K562 (cell line): ENCODE data around the gene DBH. TPM values are rescaled to one million over a fixed set of nuclear protein-coding genes. Genes with fewer than 3 reads are reported as not detected.

Source experiments
- ATAC-seq: fragments of 200-7000 bp; cut with Tn5 transposase; 3 replicates; pipeline ENCODE4 v1.9.1; 2020; ENCODE audit warnings: moderate library complexity
- BruUV-seq: library from RNA; stranded (reverse); fragments of 400-500 nt; replicated peaks from 2 replicates; lab custom pipeline; 2021; lab: Mats Ljungman, UMichigan
- CTCF ChIA-PET: fragments of 300-600 bp; formaldehyde crosslinking; extraction: SDS; loops from one replicate; lab custom pipeline; 2021; ENCODE audit warnings: low intra/inter-chr PET ratio; lab: Yijun Ruan, JAX
- POLR2A ChIA-PET: fragments of 300-600, 350-650 bp; sonication (Branson Sonifier 250); formaldehyde crosslinking; extraction: SDS; loops from one replicate; lab custom pipeline; 2021; ENCODE audit warnings: antibody characterized with exemption, inconsistent platforms; lab: Yijun Ruan, JAX
- DNase-seq, 4 experiments: peaks; one replicate each; pipeline versions ENCODE4 v3.0.0 to v3.0.0-alpha.2; 2011 to 2018; ENCODE audit warnings: low spot score in 3 of 4, mixed read lengths in 3 of 4; ENCODE audit errors: extremely low read depth in 1 of 4
- FAIRE-seq: peaks from 2 replicates; lab custom pipeline; 2011; peaks lifted over from hg19 to GRCh38; lab: Jason Lieb, UNC
- H2AFZ ChIP-seq: 2 replicates; pipeline ENCODE4 v1.6.0; 2011; ENCODE audit warnings: low read depth, low read length, control low read depth, inconsistent platforms
- H3K27ac ChIP-seq: fragments of 200-600 bp; 3 replicates; pipeline ENCODE4 v1.8.0; 2011; ENCODE audit warnings: low read depth, mild to moderate bottlenecking, control low read depth, inconsistent platforms, low read length, moderate library complexity, mixed read lengths; ENCODE audit errors: extremely low read depth
- H3K27me3 ChIP-seq, 2 experiments: fragments of 300-600 bp in 1 of 2; 2 replicates in 1 of 2; 3 replicates in 1 of 2; pipeline versions ENCODE4 v1.6.0 to v1.8.0; 2011; ENCODE audit warnings: inconsistent platforms in 2 of 2, low read length in 2 of 2, mild to moderate bottlenecking in 1 of 2, mixed read lengths in 1 of 2, moderate library complexity in 1 of 2; ENCODE audit not compliant: control insufficient read depth in 2 of 2, insufficient read depth in 2 of 2
- H3K36me3 ChIP-seq: fragments of 300-600 bp; 3 replicates; pipeline ENCODE4 v1.8.0; 2011; ENCODE audit warnings: mild to moderate bottlenecking, low read length, inconsistent platforms; ENCODE audit not compliant: control insufficient read depth, insufficient read depth
- H3K4me1 ChIP-seq, 2 experiments: fragments of 200-600 bp in 1 of 2; replicated peaks in 1 of 2; 2 replicates in 1 of 2; 3 replicates in 1 of 2; pipeline versions ENCODE4 v1.5.1 to v1.8.0; 2011; ENCODE audit warnings: inconsistent platforms in 2 of 2, low read length in 2 of 2, mild to moderate bottlenecking in 1 of 2, mixed read lengths in 1 of 2, moderate library complexity in 1 of 2; ENCODE audit not compliant: control insufficient read depth in 2 of 2, insufficient read depth in 2 of 2
- H3K4me2 ChIP-seq: 2 replicates; pipeline ENCODE4 v1.6.1; 2011; ENCODE audit warnings: low read length, control low read depth, inconsistent platforms, mixed read lengths; ENCODE audit not compliant: insufficient read depth
- H3K4me3 ChIP-seq: fragments of 200-600 bp; sonication (generic), shearing (Covaris generic); 2 replicates; pipeline ENCODE4 v1.5.1; 2016; ENCODE audit warnings: control low read depth, inconsistent platforms
- H3K79me2 ChIP-seq: fragments of 200-600 bp; 3 replicates; pipeline ENCODE4 v1.8.0; 2011; ENCODE audit warnings: low read length, inconsistent platforms; ENCODE audit not compliant: control insufficient read depth, insufficient read depth
- H3K9ac ChIP-seq, 2 experiments: 2 replicates each; pipeline versions ENCODE4 v1.6.0 to v1.6.1; 2011; ENCODE audit warnings: low read depth in 2 of 2, low read length in 2 of 2, control low read depth in 1 of 2, inconsistent platforms in 1 of 2, mild to moderate bottlenecking in 1 of 2, mixed read lengths in 1 of 2; ENCODE audit not compliant: insufficient read depth in 1 of 2
- H3K9me1 ChIP-seq: one replicate; pipeline ENCODE4 v1.6.0; 2011; ENCODE audit warnings: inconsistent platforms, mild to moderate bottlenecking, low read length, moderate library complexity; ENCODE audit not compliant: control insufficient read depth, insufficient read depth
- H3K9me3 ChIP-seq: replicated peaks from 2 replicates; pipeline ENCODE4 v1.5.1; 2011; ENCODE audit warnings: low read depth, low read length, inconsistent platforms; ENCODE audit not compliant: control insufficient read depth, insufficient read depth
- H4K20me1 ChIP-seq: replicated peaks from 2 replicates; pipeline ENCODE4 v1.6.1; 2011; ENCODE audit warnings: low read length, inconsistent platforms, mixed read lengths; ENCODE audit not compliant: control insufficient read depth, insufficient read depth
- CCNT2 ChIP-seq: IDR thresholded peaks from 2 replicates; pipeline ENCODE4 v1.6.1; 2011; ENCODE audit warnings: borderline replicate concordance, low read depth, mild to moderate bottlenecking, moderate library complexity, mixed read lengths, low read length; ENCODE audit not compliant: insufficient read length; ENCODE audit errors: extremely low read depth
- CTBP1 ChIP-seq: fragments of 450-650 bp; IDR thresholded peaks from 2 replicates; pipeline ENCODE4 v1.6.1; 2016; ENCODE audit warnings: borderline replicate concordance
- SMARCA5 ChIP-seq: fragments of 450-650 bp; IDR thresholded peaks from 2 replicates; pipeline ENCODE4 v1.6.1; 2016
- TCFL5 ChIP-seq: fragments of 250-450 bp; sonication (Bioruptor Pico); conservative IDR thresholded peaks from 2 replicates; pipeline ENCODE4 v1.6.1; 2021; ENCODE audit warnings: mild to moderate bottlenecking, moderate library complexity, matching md5 sums
- ZFP36 ChIP-seq: fragments of 150-350 bp; IDR thresholded peaks from 2 replicates; pipeline ENCODE4 v1.6.1; 2018; ENCODE audit warnings: low read length, low read depth; ENCODE audit not compliant: partially characterized antibody
- WGBS: fragments of 100-300 bp; shearing (Covaris generic); methylation state at CpG from one replicate; pipeline ENCODE4 v1.1.6; 2016; ENCODE audit warnings: low coverage, mixed read lengths; ENCODE audit not compliant: insufficient coverage; ENCODE audit errors: missing lambda C conversion rate; 5-methylcytosine and 5-hydroxymethylcytosine counted together
- in situ Hi-C: fragments of 300-500 bp; cut with MboI; formaldehyde crosslinking; loops from 4 replicates; pipeline ENCODE4 v1.15.0; 2018; ENCODE audit warnings: inconsistent platforms, mixed read lengths
- intact Hi-C: fragments of 100-400 bp; cut with micrococcal nuclease; formaldehyde crosslinking; loops from 2 replicates; pipeline ENCODE4 v1.14.2; 2022
- polyA plus RNA-seq, 8 experiments: library from polyadenylated mRNA; depleted of rRNA in 4 of 8; stranded (reverse) in 5 of 8; unstranded in 3 of 8; fragments of >200 nt; fragmentation: Nextera tagmentation in 2 of 8; fragmentation: Illumina TruSeq in 1 of 8; extraction: Ambion mirVana in 2 of 8; extraction: Trizol in 1 of 8; gene quantifications; 2 replicates each; pipeline versions ENCODE4 v1.2.1 to v1.2.3, GENCODE V29; 2011 to 2014; ENCODE audit warnings: inconsistent platforms in 1 of 8, missing spikeins in 1 of 8
- total RNA-seq, 7 experiments: library from RNA; depleted of rRNA in 6 of 7; stranded (reverse); fragments of >200 nt in 6 of 7; fragmentation: Illumina TruSeq in 2 of 7; extraction: Trizol in 2 of 7; gene quantifications; 2 replicates each; pipeline versions ENCODE4 v1.2.1 to v1.2.3, GENCODE V29; 2011 to 2021; ENCODE audit warnings: low replicate concordance in 1 of 7
- TF ChIP-seq, protein P1 (sequence below): sonication (generic); formaldehyde crosslinking; IDR thresholded peaks from 2 replicates; pipeline ENCODE4 v1.5.0; 2020; ENCODE audit warnings: missing genetic modification reagents

DBH gene
- total and polyA plus RNA-seq, 9 of the 15 experiments (the other 6 are each of a cell fraction or from before 2014, with no cell fraction given) = not detected

DNA sequence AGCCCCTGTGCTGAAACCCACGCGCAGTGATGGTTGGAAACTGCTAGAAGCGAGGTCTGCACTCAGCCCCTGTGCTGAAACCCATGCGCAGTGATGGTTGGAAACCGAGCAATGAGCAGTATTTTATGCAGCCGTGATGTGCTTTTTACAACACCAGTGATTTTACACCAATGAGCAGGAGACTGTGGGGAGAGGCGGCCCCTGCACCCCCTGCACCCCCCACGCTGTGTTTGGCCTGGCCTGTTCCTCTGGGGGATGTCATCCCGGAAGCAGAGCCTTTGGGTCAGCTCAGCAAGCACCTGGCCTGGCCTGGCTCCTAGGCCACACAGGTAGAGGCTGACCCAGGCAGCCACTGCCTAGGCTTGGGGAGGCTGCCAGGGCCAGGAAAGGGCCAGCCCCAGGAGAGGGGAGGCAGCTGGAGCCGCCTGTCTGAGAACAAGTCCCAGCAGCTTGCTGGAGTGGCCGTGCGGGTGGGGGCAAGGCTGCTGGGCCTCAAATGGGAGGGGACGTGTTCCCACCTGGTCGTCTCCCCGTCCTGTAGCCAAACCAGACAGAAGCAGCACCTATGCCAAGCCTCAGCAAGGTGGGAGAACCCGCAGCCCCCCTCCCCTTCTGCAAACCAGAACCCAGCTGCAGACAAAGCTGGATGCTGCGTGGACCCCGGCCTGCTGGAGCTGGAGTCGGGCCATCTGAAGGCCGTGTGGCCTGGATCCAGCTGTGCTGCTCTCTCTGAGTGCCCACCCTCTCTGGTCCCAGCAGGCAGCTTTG, 46.8 kb downstream of the DBH start:
- Histone ChIP-seq H3K4me1 (peaks cover 0 to 5% of the 10 kb centered on the region in 2 experiments; a peak in 1 of 5 replicates), H3K27me3 (peaks cover 26 to 91% of the 10 kb centered on the region in 2 experiments; a peak in 4 of 5 replicates), H2AFZ (no peak overlapping the region), H3K9me3 (no peaks in the 10 kb centered on the region), H3K27ac (no peak overlapping the region), H3K79me2 (no peaks in the 10 kb centered on the region), H3K4me2 (no peak overlapping the region), H3K9ac (no peak overlapping the region), H3K9me1 (no peaks in the 10 kb centered on the region), H3K36me3 (no peaks in the 10 kb centered on the region), H4K20me1 (peaks cover 4% of the 10 kb centered on the region; the same call in 1 of the 2 replicates), H3K4me3 (no peak overlapping the region)
- WGBS = 4% methylated on average over 19 of the region's 20 CpGs
- DNase-seq = no peak
- FAIRE-seq = no peak
- in situ Hi-C loops (no loop called here), intact Hi-C loops (no loop called here)
- no TSS peak for BruUV-seq
- CTCF ChIA-PET = no interaction called here
- TF ChIP-seq CCNT2 (no peak), SMARCA5 (no peak), TCFL5 (no peak), ZFP36 (peak; percentile 47), CTBP1 (no peak)
- TF ChIP-seq, protein P1, sequence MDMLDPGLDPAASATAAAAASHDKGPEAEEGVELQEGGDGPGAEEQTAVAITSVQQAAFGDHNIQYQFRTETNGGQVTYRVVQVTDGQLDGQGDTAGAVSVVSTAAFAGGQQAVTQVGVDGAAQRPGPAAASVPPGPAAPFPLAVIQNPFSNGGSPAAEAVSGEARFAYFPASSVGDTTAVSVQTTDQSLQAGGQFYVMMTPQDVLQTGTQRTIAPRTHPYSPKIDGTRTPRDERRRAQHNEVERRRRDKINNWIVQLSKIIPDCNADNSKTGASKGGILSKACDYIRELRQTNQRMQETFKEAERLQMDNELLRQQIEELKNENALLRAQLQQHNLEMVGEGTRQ (CRISPR knock-in tag) = no peak
- POLR2A ChIA-PET = interaction anchor here (0.5 to 0.7 kb wide), 3 partner anchors 27 to 139 kb away, joined by 3 read pairs; no protein-coding TSS in a partner anchor
- no peak for ATAC-seq
